D341Med (cell line): ENCODE results near the gene ABHD14A.
"Not testable (repeated sequence)": the region's sequence is repeated elsewhere in the genome, so short reads cannot be mapped to it uniquely, and the experiment has no call there.

Experiments used
- DNase-seq: peaks from one replicate; pipeline ENCODE4 v3.0.0; 2012; ENCODE audit warnings: low spot score

The ABHD14A gene

GRCh38 chr3:51974963-51975851 lies at the start of gene ABHD14A:
ABHD14A (plus strand) TSS chr3:51975064; CDS start chr3:51975136, 72 bp downstream.
- DNase-seq: peak; percentile 90

- DNase-seq: no peak
These were observed 47.5 kb upstream of the ABHD14A start for GRCh38 chr3:51927061-51927977.

GRCh38 chr3:51928438-51928837 lies 46.4 kb upstream of the ABHD14A start:
- peak; percentile 21 for DNase-seq

GRCh38 chr3:51928981-51929380 lies 45.9 kb upstream of the ABHD14A start:
- DNase-seq: not testable (repeated sequence)

GRCh38 chr3:51929420-51930003 lies 45.4 kb upstream of the ABHD14A start:
- DNase-seq: peak; percentile 29

- no peak for DNase-seq
These were observed 44.4 kb upstream of the ABHD14A start for GRCh38 chr3:51930439-51930838.

- no peak for DNase-seq
These were observed 43.1 kb upstream of the ABHD14A start for GRCh38 chr3:51931756-51932155.

- no peak for DNase-seq
These were observed 42.1 kb upstream of the ABHD14A start for GRCh38 chr3:51932471-51933370.

- DNase-seq: peak; percentile 18
These were observed 41.3 kb upstream of the ABHD14A start for GRCh38 chr3:51933471-51934138.

- peak; percentile 15 for DNase-seq
These were observed 40.6 kb upstream of the ABHD14A start for GRCh38 chr3:51934139-51934850.

GRCh38 chr3:51934991-51935885 lies 39.6 kb upstream of the ABHD14A start:
- peak; percentile 24 for DNase-seq

- no peak for DNase-seq
These were observed 38.7 kb upstream of the ABHD14A start for GRCh38 chr3:51935886-51936755.

- no peak for DNase-seq
These were observed 37.9 kb upstream of the ABHD14A start for GRCh38 chr3:51937014-51937413.

GRCh38 chr3:51937611-51938450 lies 37.0 kb upstream of the ABHD14A start:
- DNase-seq: no peak

GRCh38 chr3:51938780-51939425 lies 36.0 kb upstream of the ABHD14A start:
- DNase-seq: no peak

- no peak for DNase-seq
These were observed 34.0 kb upstream of the ABHD14A start for GRCh38 chr3:51940648-51941462.
